GM18873 (cell line): ENCODE results near the gene TOP1.

Experiments used
- ATAC-seq: cut with Tn5 transposase; IDR thresholded peaks from one replicate; pipeline ENCODE4 v1.9.1; 2021; ENCODE audit warnings: mild to moderate bottlenecking, moderate library complexity, moderate number of reproducible peaks; ENCODE audit not compliant: unreplicated experiment, low FRiP score

The TOP1 gene

DNA sequence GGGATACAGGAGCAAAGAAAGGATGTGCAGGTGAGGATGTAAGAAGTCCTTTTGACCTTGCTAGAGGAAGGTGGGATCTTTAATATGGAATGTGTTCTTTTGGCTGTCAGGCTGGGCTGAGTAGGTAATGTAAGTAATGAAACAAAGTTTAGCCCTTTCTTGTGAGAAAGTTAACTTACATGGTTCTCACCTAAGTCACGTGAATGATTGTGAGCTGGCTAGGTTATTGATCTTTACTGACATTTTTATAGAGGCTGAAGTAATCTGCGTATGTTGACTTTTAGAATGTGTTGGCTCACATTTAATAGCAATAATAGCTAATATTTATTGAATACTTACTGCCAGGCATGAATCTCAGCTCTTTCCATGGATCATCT lies 2.6 kb downstream of the TOP1 start:
- no peak for ATAC-seq

DNA sequence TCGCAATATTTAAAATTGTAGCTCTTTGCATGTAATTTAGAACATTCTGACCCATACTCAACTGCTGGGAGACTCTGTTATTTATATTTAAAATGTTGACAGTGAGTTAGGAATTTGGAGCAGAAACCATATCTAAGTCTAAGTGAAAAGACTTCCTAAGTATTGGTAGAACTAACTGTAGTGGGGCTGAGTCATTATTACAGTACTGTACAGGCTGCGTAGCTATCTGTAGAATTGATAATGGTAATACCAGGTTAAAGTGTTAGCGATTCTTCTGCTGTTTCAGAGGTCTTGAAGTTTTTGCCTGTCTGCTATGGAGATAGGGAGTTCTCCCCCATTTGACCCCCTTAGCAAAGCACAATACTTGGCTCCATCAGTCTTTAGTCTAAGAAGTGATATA lies 3.6 kb downstream of the TOP1 start:
- no peak for ATAC-seq

DNA sequence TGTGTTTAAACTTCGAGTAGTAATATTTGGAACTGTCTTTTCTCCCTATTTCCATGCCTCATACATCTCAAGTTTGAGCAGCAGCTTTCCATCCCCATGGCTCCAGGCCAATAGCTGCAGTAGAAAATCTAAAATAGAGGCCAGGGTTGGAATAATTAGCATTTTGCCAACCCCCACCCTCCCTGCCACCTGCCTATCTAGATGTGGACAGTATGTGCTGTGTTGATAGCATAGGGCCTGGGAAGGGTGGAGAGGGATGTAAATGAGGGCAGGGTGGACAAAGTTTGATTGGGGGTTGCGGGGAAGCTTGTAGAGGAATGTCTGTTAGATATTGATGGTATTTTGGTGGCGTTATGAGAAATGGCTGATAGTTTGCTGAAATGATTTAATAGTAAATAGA lies 5.6 kb downstream of the TOP1 start:
- no peak for ATAC-seq

DNA sequence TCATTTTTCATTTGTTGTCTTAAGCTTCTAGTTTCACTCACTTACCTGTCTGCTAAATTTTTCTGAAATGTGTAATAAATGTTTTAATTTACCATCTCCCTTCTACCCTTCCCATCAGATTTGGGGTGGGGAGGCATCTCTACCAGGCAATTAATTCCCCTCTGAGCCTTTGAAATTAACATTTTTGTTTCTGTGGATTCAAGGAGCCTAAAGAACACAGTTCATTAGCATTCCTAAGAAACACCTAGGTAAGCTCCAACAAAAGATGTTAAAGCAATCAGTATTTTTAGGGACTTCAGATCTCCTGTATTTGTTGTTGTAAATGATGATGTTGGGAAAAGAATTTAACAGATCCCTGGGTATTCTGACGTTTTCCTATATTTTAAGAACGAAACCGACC lies 6.6 kb downstream of the TOP1 start:
- no peak for ATAC-seq

DNA sequence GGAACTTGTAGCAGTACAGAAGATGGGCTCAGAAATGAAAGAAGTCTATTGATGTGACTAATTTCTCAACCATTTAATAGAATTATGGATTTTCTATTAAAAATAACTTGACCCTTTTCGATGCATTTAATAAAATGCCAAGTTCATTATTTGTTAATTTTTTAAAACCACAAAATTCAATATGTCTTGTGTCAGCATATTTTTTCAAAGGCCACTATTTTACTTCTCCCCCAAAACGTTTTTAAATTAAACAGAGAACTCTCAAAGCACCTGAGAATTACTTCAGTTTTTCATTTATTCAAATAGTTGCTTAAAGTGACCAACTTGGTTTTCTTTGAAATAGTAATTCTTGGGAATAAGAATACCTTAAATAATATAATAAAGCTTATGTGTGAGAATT lies 8.6 kb downstream of the TOP1 start:
- no peak for ATAC-seq

DNA sequence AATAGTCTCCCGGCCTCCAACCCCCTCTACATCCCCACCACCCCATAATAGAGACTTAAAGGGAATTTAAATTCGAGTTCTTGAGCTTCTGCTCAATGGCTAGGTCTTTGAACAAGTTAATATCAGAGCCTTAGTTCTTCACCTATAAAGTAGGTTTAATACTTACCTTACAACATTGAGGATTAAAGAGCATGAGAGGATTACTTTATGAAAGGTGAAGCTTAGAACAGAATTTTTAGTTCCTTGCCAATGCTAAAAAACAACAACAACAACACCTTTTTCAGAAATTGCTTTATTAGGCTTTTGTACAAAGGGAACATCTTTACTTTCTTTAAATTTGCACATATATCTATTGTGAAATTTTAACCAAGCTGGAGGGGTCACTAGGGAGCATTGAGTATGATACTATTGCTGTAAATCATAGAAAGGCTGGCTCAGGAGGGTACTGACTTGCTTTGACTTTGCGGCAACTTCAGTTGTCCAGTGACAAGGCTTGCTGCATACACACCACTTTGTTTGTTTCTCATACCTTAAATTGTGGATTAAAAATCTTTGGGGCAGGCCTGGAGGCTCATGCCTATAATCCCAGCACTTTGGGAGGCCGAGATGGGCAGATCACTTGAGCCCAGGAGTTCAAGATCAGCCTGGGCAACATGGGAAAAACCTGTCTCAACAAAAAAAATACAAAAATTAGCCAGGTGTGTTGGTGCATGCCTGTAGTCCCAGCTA lies 9.7 kb downstream of the TOP1 start:
- no peak for ATAC-seq

DNA sequence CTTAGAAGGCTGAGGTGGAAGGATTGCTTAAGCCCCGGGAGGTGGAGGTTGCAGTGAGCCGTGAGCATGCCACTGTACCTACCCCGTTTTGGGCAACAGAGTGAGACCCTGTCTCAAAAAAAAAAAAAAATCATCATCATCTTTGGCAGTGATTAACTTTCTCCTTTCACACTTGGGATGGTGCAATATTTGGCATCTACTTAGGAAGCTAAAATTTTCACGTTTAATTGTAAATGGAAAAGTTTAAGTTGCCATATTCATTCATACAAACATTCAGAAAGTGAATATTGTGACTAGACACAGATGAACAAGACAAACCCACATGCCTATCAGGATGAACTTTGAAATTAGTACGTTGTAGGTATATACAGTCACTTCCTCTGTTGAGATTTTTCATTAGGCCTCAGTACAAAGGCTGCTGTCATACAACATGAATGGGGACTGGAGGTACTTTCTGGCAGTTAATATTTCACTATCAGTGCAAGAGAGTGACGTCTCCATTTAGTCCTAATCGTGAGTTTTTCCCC lies 10.3 kb downstream of the TOP1 start:
- no peak for ATAC-seq

DNA sequence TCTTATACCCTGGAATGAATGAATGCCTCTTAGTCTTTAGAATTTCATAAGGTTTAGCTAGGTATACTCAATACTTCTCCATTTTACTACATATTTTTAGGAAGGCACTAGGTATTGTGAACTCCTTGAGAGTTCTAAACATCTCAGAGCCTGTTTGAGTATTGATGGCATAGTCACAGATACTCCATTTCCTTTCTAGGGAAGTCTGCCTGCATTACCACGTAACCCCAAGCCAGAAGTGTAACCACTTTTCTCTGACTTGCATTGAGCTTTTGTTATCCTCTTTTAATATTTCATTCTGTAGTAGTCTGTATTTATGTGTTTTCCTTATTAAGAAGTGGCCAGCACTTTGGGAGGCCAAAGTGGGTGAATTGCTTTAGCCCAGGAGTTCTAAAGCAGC lies 12.2 kb downstream of the TOP1 start:
- ATAC-seq: no peak

DNA sequence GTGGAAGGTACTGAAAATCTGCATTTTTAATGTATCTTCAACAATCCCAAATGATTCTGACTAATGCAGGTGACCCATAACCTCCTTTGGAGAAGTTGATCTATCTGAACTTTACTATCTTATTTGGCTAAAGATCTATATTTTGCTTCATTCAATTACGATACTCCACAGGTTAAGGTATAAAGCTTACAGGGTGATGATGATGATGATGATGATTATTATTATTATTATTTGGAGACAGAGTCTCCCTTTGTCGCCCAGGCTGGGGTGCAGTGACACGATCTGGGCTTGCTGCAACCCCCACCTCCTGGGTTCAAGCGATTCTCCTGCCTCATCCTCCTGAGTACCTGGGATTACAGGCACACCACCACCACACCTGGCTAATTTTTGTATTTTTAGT lies 13.1 kb downstream of the TOP1 start:
- no peak for ATAC-seq

DNA sequence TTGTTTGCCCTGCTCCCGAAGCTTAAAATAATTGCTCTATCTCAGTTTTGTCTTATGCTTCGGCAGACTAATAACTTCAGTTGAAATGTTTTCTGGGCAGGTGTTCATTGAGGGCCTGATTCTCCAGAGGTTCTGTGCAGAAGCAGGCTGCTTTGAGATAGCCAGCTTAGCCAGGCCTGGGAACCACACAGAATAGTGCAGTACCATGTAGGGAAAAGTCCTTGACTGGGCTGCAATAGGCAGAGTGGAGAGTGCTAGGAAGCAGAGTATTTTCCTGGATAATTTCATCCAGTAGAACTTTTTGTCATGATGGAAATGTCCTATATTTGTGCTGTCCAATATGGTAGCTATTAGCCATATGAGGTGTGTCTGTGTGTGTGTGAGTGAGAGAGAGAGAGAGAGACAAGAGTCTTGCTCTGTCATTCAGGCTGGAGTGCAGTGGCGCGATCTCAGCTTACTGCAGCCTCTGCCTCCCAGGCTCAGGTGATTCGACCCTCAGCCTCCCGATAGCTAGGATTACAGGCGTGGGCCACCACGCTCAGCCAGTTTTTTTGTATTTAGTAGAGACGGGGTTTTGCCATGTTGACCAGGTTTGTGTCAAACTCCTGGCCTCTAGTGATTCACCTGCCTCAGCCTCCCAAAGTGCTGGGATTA lies 15.9 kb downstream of the TOP1 start:
- ATAC-seq: no peak

DNA sequence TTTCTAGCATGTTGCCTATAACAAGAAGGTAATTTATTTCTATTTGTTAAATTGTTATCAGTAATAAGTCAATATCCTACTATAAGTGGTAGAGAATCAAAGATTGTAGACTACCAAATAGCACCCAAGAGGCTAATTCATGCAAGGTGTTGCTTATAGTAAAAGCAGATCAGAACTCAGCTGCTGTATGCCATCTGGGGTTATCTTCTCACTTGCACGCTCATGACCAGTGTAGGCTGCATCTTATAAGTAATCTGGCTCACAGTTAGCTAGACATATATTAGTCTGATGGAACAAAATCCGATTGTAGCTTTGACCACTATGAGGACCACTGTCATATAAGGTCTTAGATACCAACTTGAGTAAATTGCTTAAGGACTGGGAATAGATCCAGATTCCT lies 17.0 kb downstream of the TOP1 start:
- no peak for ATAC-seq

DNA sequence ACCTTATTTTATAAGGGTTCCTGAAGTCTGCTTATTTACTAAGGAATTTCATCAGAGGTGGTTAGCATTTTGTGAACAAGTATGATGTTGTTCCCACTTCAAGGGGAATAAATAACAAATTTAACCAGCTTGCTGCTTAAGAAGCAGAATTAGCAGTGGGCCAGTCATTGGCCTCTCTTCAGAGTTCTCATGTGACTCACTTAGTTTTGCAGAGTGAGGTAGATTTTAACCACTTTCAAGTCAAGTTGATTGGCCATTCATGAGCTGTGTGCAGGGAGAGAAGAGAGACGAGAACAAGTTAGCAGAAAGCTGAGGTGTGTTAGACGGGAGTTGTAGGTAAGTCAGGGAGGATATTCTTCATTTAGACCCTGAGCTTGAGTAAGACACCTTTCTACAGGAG lies 18.1 kb downstream of the TOP1 start:
- ATAC-seq: no peak

DNA sequence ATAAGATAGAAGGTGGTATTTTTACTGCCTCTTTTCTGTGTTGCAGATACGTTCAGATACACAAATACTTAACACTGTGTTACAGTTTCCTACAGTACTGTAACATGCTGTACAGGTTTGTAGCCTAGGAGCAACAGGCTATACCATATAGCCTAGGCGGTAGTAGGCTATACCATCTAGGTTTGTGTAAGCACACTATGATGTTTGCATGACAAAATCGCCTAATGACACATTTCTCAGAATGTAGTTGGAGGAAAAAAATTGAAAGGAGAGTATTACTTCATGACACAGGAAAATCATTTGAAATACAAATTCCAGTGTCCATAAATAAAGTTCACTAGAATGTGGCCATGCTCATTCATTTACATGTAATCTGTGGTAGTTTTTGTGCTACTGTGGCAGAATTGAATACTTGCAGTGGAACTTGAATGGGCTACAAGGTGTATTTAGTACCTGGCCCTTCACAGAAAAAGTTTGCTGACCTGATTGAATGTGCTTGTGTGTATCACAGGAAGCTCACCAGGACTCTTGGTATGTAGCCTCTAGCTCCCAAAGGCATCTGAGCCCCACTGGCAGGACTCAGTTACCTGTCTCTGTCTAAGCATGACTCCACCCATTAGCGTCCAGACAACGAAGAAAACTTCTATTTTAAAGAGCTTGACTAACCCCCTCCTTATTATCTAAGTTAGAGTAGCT lies 18.8 kb downstream of the TOP1 start:
- no peak for ATAC-seq

DNA sequence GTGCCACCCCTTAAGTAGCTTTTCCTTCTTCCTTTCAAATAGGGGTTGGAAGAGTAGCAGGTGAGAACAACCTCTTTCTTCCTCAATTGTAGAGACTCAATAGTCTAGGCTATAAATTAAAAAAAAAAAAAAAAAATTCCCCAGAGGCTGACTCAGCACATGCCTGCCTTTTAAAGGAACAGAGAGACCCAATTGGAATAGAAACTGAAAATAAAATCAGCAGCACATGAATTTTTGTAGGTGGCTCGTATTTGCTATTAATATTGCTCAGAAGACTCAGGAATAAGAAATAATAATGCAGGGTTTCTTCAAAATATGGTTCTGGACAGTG lies 19.3 kb downstream of the TOP1 start:
- no peak for ATAC-seq

DNA sequence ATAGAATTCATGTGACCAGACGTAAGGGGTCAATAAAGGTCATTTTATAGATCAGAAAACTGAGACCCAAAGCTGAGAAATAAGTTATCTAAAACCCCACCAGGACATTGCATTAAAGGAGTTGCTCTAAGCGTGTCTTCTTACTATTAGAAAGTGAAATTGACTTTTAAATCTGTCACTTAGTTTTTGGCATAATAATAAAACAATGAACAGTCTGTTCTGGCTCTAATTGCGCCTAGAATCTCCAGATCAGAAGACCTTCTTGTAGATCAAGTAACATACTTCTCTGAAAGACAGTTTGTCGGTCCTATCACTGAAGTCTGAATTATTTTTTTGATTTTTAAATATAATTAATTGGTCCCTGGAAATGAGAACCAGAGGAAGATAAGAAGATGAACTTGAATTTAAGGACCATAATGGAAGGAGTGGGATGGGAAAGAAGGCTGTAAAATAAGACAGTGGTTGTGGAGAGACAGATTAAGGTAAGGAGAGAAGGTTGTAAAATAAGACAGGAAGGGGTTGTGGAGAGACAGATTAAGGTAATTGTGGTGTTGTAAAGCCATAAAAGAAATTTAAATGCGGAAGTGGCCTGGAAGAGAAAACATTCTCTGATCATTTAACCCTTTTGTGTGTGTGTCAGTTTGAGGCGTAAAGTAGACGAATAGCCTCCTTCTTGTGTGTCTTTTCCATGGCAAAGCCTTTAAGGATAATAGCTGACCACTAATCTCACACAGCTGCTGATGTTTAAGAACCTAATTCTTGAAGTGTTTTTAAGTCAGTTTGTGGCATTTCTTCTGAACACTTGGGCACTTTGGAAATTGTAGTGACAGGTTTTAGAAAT lies 20.1 kb downstream of the TOP1 start:
- ATAC-seq: no peak

DNA sequence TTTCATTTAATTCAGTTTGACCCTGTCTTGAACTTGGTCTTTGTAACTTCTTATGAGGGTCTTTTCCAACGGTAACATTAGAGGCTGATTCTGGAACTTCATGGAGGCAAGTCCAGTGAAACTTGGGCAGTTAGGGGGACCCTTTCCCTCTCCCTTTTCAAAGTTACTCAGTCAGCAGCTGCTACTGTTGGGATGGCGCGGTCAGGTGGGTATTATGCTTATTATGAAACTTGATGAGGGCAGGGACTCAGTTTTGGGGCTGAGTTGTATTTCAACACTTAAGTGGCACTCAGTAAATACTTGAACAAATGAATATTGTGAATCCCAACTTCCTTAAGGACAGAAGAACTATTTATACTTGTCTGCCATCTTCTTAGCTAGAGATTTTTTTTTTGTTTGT lies 20.8 kb downstream of the TOP1 start:
- ATAC-seq: no peak

DNA sequence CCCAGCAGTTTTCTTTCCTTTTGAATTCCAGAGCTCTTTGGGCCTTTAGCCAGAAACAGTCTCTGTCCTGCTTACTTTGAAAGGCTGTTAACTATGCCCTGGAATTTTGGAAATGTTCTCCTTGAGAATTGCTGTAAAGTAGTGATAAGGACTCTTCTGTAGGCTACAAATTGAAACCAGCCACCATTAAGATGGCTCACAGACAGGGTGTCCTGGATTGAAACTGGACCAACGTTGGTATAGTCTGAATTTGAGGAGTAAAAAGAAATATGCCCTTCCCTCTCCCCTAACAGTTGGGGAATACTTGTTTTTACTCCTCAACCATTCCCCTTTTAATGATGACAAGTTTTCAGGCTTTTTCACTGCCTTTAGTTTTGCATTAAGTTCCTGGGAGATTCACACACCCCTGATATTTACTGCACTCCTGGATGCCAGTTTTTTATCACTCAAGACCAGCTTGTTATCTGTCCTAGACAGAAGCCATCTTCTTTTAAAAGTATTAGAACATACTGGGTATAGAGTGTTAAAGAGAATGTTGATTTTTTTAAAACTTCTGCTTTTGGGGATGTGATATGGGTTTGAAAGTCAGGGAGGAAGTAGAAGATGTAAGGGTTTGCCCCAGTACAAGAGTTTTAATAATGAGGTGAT lies 21.9 kb downstream of the TOP1 start:
- no peak for ATAC-seq

DNA sequence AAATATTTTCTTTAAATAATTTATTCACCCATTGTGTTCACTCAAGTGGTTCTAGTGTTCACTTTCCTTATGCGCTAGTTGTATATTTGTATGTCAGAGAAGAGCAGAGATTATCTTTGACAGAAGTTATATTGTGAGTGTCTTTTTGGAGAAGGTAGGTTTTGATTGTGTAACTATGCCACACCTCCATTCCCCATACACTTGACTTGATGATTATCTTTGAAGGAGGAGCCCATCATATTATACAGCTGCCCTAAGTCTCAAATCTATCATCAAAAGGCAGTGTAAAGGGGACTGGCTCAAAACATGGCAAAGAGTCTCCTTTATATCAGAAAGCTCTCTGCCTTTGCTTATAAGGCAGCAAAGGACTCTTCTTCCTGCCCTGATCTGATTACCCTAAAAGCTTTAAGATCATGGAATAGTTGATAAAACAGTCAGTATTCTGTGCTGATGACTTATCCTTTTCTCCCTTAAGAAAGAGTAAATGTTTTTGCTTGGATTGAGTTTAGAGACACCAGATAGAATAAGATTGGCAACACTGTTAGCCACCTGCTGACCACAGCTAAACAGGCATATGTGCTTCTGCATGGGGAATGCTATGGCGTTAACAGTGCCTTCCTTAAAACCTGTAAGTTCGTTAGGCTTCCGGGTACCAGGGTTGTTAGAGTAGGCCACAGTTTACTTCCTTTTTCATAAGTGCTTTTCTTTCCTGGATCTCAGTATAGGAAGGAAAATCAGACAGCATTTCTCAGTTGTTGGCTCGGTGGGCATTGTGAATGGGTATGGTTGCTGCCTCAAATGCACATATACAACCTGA lies 22.6 kb downstream of the TOP1 start:
- no peak for ATAC-seq

DNA sequence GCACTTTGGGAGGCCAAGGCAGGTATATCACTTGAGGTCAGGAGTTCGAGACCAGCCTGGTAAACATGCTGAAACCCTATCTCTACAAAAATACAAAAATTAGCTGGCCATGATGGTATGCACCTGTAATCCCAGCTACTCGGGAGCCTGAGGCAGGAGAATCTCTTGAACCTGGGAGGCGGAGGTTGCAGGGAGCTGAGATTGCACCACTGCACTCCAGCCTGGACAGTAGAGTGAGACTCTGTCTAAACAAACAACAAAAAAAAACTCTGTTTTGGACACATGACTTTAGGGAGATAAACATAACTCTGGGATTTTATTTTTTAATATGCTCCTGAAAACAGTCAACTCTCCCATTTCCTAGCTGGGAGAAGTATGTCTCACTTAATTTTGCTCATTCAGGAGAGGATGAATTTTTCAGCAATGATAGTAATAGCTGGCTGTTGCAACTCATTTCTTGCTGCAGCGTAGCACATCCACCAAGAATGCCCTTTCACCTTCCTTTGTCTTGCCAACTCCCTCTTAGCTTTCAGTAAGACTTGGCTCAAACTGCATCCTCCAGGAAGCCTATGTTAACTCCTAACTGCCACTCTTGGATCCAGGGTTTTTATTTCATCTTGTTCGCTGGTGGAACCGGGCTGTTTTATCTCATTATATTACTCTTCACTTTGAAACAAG lies 24.3 kb downstream of the TOP1 start:
- no peak for ATAC-seq
